Tibial nerve (tissue), 4 donors: ENCODE data around the gene KCNK7. TPM values are rescaled to one million over a fixed set of nuclear protein-coding genes. Genes with fewer than 3 reads are reported as not detected.

Source experiments
- DNase-seq, 2 donors: peaks; one replicate each; pipeline ENCODE4 v3.0.0-alpha.2; 2019; ENCODE audit warnings: low spot score in 2 of 2
- H3K27ac ChIP-seq, 4 donors: fragments of 200-600 bp; sonication (generic) in 3 of 4; one replicate each; pipeline ENCODE4 v1.5.1; 2017 to 2019; ENCODE audit warnings: mild to moderate bottlenecking in 1 of 4
- H3K27me3 ChIP-seq, 2 donors: fragments of 200-600 bp; sonication (generic) in 1 of 2; one replicate each; pipeline versions ENCODE4 v1.5.1 to v1.6.0; 2017 to 2019
- H3K36me3 ChIP-seq, 3 donors: fragments of 200-600 bp; sonication (generic); one replicate each; pipeline ENCODE4 v1.5.1; 2018 to 2019
- H3K4me1 ChIP-seq, 4 donors: fragments of 200-600 bp; sonication (generic) in 3 of 4; one replicate each; pipeline ENCODE4 v1.5.1; 2017 to 2019
- H3K4me3 ChIP-seq, 4 donors: fragments of 200-600 bp; sonication (generic) in 3 of 4; one replicate each; pipeline ENCODE4 v1.5.1; 2017 to 2019; ENCODE audit warnings: mild to moderate bottlenecking in 1 of 4, moderate library complexity in 1 of 4
- H3K9me3 ChIP-seq, 4 donors: fragments of 200-600 bp; sonication (generic) in 3 of 4; one replicate each; pipeline ENCODE4 v1.5.1; 2017 to 2019
- EP300 ChIP-seq, 2 donors: sonication (generic); formaldehyde crosslinking; IDR thresholded peaks; one replicate each; pipeline ENCODE4 v1.6.1; 2017; ENCODE audit warnings: antibody characterized with exemption in 2 of 2, mild to moderate bottlenecking in 1 of 2
- POLR2A ChIP-seq, 2 donors: fragments of 450-650 bp; IDR thresholded peaks; one replicate each; pipeline ENCODE4 v1.6.1; 2017; ENCODE audit warnings: antibody characterized with exemption in 2 of 2, mild to moderate bottlenecking in 2 of 2, moderate library complexity in 2 of 2
- WGBS, 2 donors: methylation state at CpG; one replicate each; pipeline ENCODE4 v1.1.5; 2018; 5-methylcytosine and 5-hydroxymethylcytosine counted together
- total RNA-seq, 4 donors: library from RNA; depleted of rRNA; stranded (reverse); fragments of >200 nt; gene quantifications; one replicate each; pipeline ENCODE4 v1.1.0, GENCODE V29; 2016
- TF ChIP-seq, protein P1 (sequence below), 5 experiments: fragments of 200-600 bp in 3 of 5; fragments of 450-650 bp in 2 of 5; sonication (generic) in 3 of 5; IDR thresholded peaks; one replicate each; pipeline ENCODE4 v1.5.1; 2016 to 2019; ENCODE audit warnings: antibody characterized with exemption in 5 of 5, mild to moderate bottlenecking in 3 of 5, moderate library complexity in 2 of 5

The KCNK7 gene
- total RNA-seq, 4 donors from 2014 or later, result 0.63 to 3.3 (median 1.2) TPM; not detected in 1

DNA sequence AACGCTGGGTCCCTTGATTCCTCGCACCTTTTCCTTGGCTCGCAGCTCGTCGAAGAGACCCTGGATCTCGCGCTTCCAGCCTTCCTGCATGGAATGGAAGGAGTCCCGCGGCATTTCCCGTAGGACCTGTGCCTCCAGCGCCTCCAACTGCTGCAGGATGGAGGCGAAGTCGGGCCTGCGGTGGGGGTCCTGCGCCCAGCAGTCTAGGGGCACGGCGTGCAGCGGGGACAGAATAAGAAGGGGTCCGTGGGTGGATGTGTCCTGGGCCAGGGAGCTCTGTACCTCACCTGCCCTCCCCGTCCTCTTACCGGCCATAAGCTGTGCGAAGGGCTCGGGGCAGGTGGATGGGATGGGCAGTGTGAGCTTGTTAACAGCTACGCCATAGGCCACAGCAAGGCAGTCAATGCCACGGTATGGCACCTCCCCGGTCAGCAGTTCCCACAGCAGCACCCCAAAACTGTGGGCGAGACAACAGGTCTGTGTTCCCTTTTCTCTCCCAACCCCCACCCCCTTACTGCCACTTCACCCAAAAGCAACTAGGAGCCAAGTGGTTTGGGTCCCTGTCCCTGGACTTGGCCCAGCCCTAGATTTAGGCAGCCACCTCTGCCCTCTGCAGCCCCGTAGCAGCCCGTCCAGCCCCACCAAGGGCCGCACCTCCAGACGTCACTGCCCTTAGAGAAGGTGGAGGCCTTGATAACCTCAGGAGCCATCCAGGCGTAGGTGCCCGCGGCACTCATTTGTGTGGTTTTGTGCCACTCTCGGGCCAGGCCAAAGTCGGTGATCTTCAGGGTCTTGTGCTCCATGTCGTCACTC is 12.2 kb upstream of the KCNK7 start:
- TF ChIP-seq POLR2A (IDR thresholded peaks at IDR 0.05), result no peak
- TF ChIP-seq EP300 (IDR thresholded peaks at IDR 0.05), result no peak
- TF ChIP-seq, protein P1, sequence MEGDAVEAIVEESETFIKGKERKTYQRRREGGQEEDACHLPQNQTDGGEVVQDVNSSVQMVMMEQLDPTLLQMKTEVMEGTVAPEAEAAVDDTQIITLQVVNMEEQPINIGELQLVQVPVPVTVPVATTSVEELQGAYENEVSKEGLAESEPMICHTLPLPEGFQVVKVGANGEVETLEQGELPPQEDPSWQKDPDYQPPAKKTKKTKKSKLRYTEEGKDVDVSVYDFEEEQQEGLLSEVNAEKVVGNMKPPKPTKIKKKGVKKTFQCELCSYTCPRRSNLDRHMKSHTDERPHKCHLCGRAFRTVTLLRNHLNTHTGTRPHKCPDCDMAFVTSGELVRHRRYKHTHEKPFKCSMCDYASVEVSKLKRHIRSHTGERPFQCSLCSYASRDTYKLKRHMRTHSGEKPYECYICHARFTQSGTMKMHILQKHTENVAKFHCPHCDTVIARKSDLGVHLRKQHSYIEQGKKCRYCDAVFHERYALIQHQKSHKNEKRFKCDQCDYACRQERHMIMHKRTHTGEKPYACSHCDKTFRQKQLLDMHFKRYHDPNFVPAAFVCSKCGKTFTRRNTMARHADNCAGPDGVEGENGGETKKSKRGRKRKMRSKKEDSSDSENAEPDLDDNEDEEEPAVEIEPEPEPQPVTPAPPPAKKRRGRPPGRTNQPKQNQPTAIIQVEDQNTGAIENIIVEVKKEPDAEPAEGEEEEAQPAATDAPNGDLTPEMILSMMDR (IDR thresholded peaks at IDR 0.05), result no peak
- no peaks in the 10 kb centered on the region for H3K9me3 ChIP-seq
- H3K27me3 ChIP-seq, result no peaks in the 10 kb centered on the region
- H3K27ac ChIP-seq, result peak overlapping the region; percentile 31 to 96 (median 58)
- peaks cover 8 to 75% (median 21%) of the 10 kb centered on the region in 3 donors for H3K36me3 ChIP-seq
- H3K4me3 ChIP-seq, result peak overlapping the region in 2 of 4 donors; percentile 24 to 47
- 73 to 78% methylated on average over 34 to 37 of the region's 37 CpGs for WGBS, 2 donors
- DNase-seq, result no peak
- peaks cover 0 to 68% (median 48%) of the 10 kb centered on the region in 4 donors for H3K4me1 ChIP-seq

DNA sequence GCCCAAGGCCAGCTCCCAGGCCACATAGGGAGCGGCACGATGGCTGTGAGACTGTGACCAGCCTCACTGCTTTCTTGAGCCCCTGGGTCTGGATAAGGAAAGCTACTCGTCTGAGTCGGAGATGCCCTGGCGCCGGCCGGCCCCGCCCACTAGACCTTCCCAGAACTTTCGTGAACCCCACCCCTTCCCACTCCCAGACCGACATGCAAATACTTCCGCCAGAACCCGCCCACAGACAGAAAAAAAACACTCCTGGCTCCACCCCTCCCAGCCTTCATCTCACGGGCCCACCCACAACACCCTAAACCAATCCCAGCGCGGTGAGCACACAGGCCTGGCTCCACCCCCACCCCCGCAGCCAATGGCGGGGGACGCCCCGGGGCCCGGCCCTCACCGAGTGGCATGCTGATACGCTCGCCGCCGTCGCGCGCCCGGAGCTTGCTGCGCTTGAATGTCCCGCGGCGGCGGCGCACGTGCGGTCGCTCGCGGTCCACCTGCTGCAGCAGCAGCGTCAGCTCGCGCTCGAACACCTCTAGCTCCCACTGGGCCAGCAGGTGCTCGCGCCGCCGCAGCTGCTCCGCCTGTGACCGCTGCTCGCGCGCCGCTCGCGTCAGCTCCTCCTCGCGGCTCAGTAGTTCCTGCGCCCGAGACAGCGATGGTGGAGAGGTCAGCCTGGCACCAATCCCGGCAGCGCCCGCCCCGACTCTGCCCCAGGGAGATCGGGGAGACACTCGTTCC is 11.4 kb upstream of the KCNK7 start:
- H3K4me1 ChIP-seq, result peaks cover 0 to 60% (median 40%) of the 10 kb centered on the region in 4 donors
- peak overlapping the region in 3 of 4 donors; percentile 20 to 47 (median 24) for H3K4me3 ChIP-seq
- peak; percentile 92 to 93 for DNase-seq
- peak overlapping the region; percentile 69 to 96 (median 84) for H3K27ac ChIP-seq
- no peaks in the 10 kb centered on the region for H3K9me3 ChIP-seq
- peaks cover 8 to 76% (median 21%) of the 10 kb centered on the region in 3 donors for H3K36me3 ChIP-seq
- TF ChIP-seq, protein P1 (IDR thresholded peaks at IDR 0.05), result peak in 1 of 5 experiments; percentile 34
- TF ChIP-seq EP300 (IDR thresholded peaks at IDR 0.05), result peak; percentile 65 to 72
- peak in 1 of 2 donors; percentile 49 for TF ChIP-seq POLR2A (IDR thresholded peaks at IDR 0.05)
- H3K27me3 ChIP-seq, result no peaks in the 10 kb centered on the region
- WGBS, 2 donors, result 22 to 47% methylated on average over 56 to 57 of the region's 67 CpGs

DNA sequence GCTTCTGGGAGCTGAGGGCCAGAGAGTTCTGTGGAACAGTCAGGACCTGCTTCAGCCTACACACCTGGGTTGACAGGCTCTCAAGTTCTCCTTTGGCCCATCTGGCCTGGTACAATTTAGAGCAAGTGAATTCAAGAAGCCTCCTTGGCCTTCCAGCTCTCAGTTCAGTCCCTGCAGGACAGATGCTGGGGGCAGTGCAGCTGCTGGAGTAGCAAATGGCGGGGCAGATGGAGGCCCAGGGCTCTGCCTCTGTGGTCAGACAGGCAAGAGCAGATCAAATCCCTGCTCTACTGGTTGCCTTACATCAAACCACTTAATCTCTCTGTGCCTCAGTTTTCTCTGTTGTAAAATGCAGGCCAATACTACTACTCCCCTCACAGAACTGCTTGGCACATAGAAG is 8.7 kb upstream of the KCNK7 start:
- WGBS, 2 donors, result 100% methylated on average over 1 of the region's 1 CpG
- no peaks in the 10 kb centered on the region for H3K27me3 ChIP-seq
- peak overlapping the region in 1 of 4 donors; percentile 96 for H3K27ac ChIP-seq
- TF ChIP-seq, protein P1 (IDR thresholded peaks at IDR 0.05), result no peak
- TF ChIP-seq POLR2A (IDR thresholded peaks at IDR 0.05) (no peak), EP300 (IDR thresholded peaks at IDR 0.05) (no peak)
- H3K36me3 ChIP-seq, result peaks cover 8 to 89% (median 26%) of the 10 kb centered on the region in 3 donors
- H3K4me3 ChIP-seq, result no peak overlapping the region
- peaks cover 0 to 32% (median 14%) of the 10 kb centered on the region in 4 donors for H3K4me1 ChIP-seq
- H3K9me3 ChIP-seq, result no peaks in the 10 kb centered on the region
- no peak for DNase-seq

DNA sequence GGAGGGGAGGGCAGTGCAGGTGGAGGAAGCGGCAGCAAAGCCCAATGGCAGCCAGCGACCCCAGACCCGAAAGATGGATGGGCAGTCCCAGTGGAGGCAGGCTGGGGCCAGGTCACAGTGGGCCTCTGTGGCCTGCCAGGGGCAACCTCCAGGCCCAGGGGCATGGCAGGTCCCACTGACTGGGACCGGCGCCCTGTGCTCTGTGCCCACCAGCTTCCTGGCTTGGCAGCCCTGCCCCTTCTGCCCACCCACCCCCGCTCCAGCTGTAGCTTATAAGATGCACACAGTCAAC is 4.3 kb upstream of the KCNK7 start:
- no peak for DNase-seq
- WGBS, 2 donors, result 92 to 100% methylated on average over 3 of the region's 6 CpGs
- Histone ChIP-seq H3K36me3 (peaks cover 7 to 84% (median 25%) of the 10 kb centered on the region in 3 donors), H3K4me1 (peaks cover 0 to 11% (median 4%) of the 10 kb centered on the region in 4 donors), H3K4me3 (no peak overlapping the region), H3K27me3 (no peaks in the 10 kb centered on the region), H3K27ac (no peak overlapping the region), H3K9me3 (no peaks in the 10 kb centered on the region)
- TF ChIP-seq EP300 (IDR thresholded peaks at IDR 0.05) (no peak), POLR2A (IDR thresholded peaks at IDR 0.05) (no peak)
- TF ChIP-seq, protein P1 (IDR thresholded peaks at IDR 0.05), result no peak
